K562 (cell line): ENCODE data around the gene C1orf94. TPM values are rescaled to one million over a fixed set of nuclear protein-coding genes. Genes with fewer than 3 reads are reported as not detected.

Experiments used
- ATAC-seq: fragments of 200-7000 bp; cut with Tn5 transposase; 3 replicates; pipeline ENCODE4 v1.9.1; 2020; ENCODE audit warnings: moderate library complexity
- BruUV-seq: library from RNA; stranded (reverse); fragments of 400-500 nt; replicated peaks from 2 replicates; lab custom pipeline; 2021; lab: Mats Ljungman, UMichigan
- CTCF ChIA-PET: fragments of 300-600 bp; formaldehyde crosslinking; extraction: SDS; loops from one replicate; lab custom pipeline; 2021; ENCODE audit warnings: low intra/inter-chr PET ratio; lab: Yijun Ruan, JAX
- POLR2A ChIA-PET: fragments of 300-600, 350-650 bp; sonication (Branson Sonifier 250); formaldehyde crosslinking; extraction: SDS; loops from one replicate; lab custom pipeline; 2021; ENCODE audit warnings: antibody characterized with exemption, inconsistent platforms; lab: Yijun Ruan, JAX
- DNase-seq, 4 experiments: peaks; one replicate each; pipeline versions ENCODE4 v3.0.0 to v3.0.0-alpha.2; 2011 to 2018; ENCODE audit warnings: low spot score in 3 of 4, mixed read lengths in 3 of 4; ENCODE audit errors: extremely low read depth in 1 of 4
- FAIRE-seq: peaks from 2 replicates; lab custom pipeline; 2011; peaks lifted over from hg19 to GRCh38; lab: Jason Lieb, UNC
- H2AFZ ChIP-seq: 2 replicates; pipeline ENCODE4 v1.6.0; 2011; ENCODE audit warnings: low read depth, low read length, control low read depth, inconsistent platforms
- H3K27ac ChIP-seq: fragments of 200-600 bp; 3 replicates; pipeline ENCODE4 v1.8.0; 2011; ENCODE audit warnings: low read depth, mild to moderate bottlenecking, control low read depth, inconsistent platforms, low read length, moderate library complexity, mixed read lengths; ENCODE audit errors: extremely low read depth
- H3K27me3 ChIP-seq, 2 experiments: fragments of 300-600 bp in 1 of 2; 2 replicates in 1 of 2; 3 replicates in 1 of 2; pipeline versions ENCODE4 v1.6.0 to v1.8.0; 2011; ENCODE audit warnings: inconsistent platforms in 2 of 2, low read length in 2 of 2, mild to moderate bottlenecking in 1 of 2, mixed read lengths in 1 of 2, moderate library complexity in 1 of 2; ENCODE audit not compliant: control insufficient read depth in 2 of 2, insufficient read depth in 2 of 2
- H3K36me3 ChIP-seq: fragments of 300-600 bp; 3 replicates; pipeline ENCODE4 v1.8.0; 2011; ENCODE audit warnings: mild to moderate bottlenecking, low read length, inconsistent platforms; ENCODE audit not compliant: control insufficient read depth, insufficient read depth
- H3K4me1 ChIP-seq, 2 experiments: fragments of 200-600 bp in 1 of 2; replicated peaks in 1 of 2; 2 replicates in 1 of 2; 3 replicates in 1 of 2; pipeline versions ENCODE4 v1.5.1 to v1.8.0; 2011; ENCODE audit warnings: inconsistent platforms in 2 of 2, low read length in 2 of 2, mild to moderate bottlenecking in 1 of 2, mixed read lengths in 1 of 2, moderate library complexity in 1 of 2; ENCODE audit not compliant: control insufficient read depth in 2 of 2, insufficient read depth in 2 of 2
- H3K4me2 ChIP-seq: 2 replicates; pipeline ENCODE4 v1.6.1; 2011; ENCODE audit warnings: low read length, control low read depth, inconsistent platforms, mixed read lengths; ENCODE audit not compliant: insufficient read depth
- H3K4me3 ChIP-seq: fragments of 200-600 bp; sonication (generic), shearing (Covaris generic); 2 replicates; pipeline ENCODE4 v1.5.1; 2016; ENCODE audit warnings: control low read depth, inconsistent platforms
- H3K79me2 ChIP-seq: fragments of 200-600 bp; 3 replicates; pipeline ENCODE4 v1.8.0; 2011; ENCODE audit warnings: low read length, inconsistent platforms; ENCODE audit not compliant: control insufficient read depth, insufficient read depth
- H3K9ac ChIP-seq, 2 experiments: 2 replicates each; pipeline versions ENCODE4 v1.6.0 to v1.6.1; 2011; ENCODE audit warnings: low read depth in 2 of 2, low read length in 2 of 2, control low read depth in 1 of 2, inconsistent platforms in 1 of 2, mild to moderate bottlenecking in 1 of 2, mixed read lengths in 1 of 2; ENCODE audit not compliant: insufficient read depth in 1 of 2
- H3K9me1 ChIP-seq: one replicate; pipeline ENCODE4 v1.6.0; 2011; ENCODE audit warnings: inconsistent platforms, mild to moderate bottlenecking, low read length, moderate library complexity; ENCODE audit not compliant: control insufficient read depth, insufficient read depth
- H3K9me3 ChIP-seq: replicated peaks from 2 replicates; pipeline ENCODE4 v1.5.1; 2011; ENCODE audit warnings: low read depth, low read length, inconsistent platforms; ENCODE audit not compliant: control insufficient read depth, insufficient read depth
- H4K20me1 ChIP-seq: replicated peaks from 2 replicates; pipeline ENCODE4 v1.6.1; 2011; ENCODE audit warnings: low read length, inconsistent platforms, mixed read lengths; ENCODE audit not compliant: control insufficient read depth, insufficient read depth
- C11orf30 ChIP-seq: fragments of 450-650 bp; IDR thresholded peaks from 2 replicates; pipeline ENCODE4 v1.6.1; 2016; ENCODE audit warnings: low read depth, mild to moderate bottlenecking
- CBFA2T3 ChIP-seq: fragments of 450-650 bp; IDR thresholded peaks from 2 replicates; pipeline ENCODE4 v1.6.1; 2017
- E2F1 ChIP-seq: sonication (generic); formaldehyde crosslinking; IDR thresholded peaks from 2 replicates; pipeline ENCODE4 v1.8.1; 2023; ENCODE audit warnings: mild to moderate bottlenecking, missing genetic modification reagents, moderate library complexity
- HDAC1 ChIP-seq, 2 experiments: fragments of 450-650 bp; IDR thresholded peaks; 2 replicates each; pipeline ENCODE4 v1.6.1; 2016 to 2017; ENCODE audit warnings: inconsistent platforms in 1 of 2, mild to moderate bottlenecking in 1 of 2, moderate library complexity in 1 of 2
- KLF6 ChIP-seq: fragments of 250-450 bp; sonication (Bioruptor Pico); IDR thresholded peaks from 2 replicates; pipeline ENCODE4 v1.4.0; 2020; ENCODE audit warnings: mild to moderate bottlenecking, moderate library complexity, borderline replicate concordance
- MXI1 ChIP-seq: IDR thresholded peaks from 2 replicates; pipeline ENCODE4 v1.6.1; 2011; ENCODE audit warnings: low read depth, mild to moderate bottlenecking, improper control_type of control experiment, low read length
- NCOA6 ChIP-seq: fragments of 450-650 bp; IDR thresholded peaks from 2 replicates; pipeline ENCODE4 v1.6.1; 2017; ENCODE audit warnings: mild to moderate bottlenecking
- NELFE ChIP-seq: IDR thresholded peaks from 2 replicates; pipeline ENCODE4 v1.6.1; 2011; ENCODE audit warnings: mild to moderate bottlenecking; ENCODE audit not compliant: insufficient read depth, insufficient read length
- NKRF ChIP-seq: fragments of 450-650 bp; IDR thresholded peaks from 2 replicates; pipeline ENCODE4 v1.6.1; 2016; ENCODE audit warnings: borderline replicate concordance
- PHB ChIP-seq: fragments of 250-450 bp; sonication (Bioruptor Pico); IDR thresholded peaks from 2 replicates; pipeline ENCODE4 v1.5.0; 2021
- RNF219 ChIP-seq: fragments of 250-450 bp; sonication (Bioruptor Pico); IDR thresholded peaks from 2 replicates; pipeline ENCODE4 v1.5.0; 2022; ENCODE audit warnings: mild to moderate bottlenecking
- SRSF7 ChIP-seq: fragments of 200-400 bp; formaldehyde crosslinking; optimal IDR thresholded peaks from 2 replicates; pipeline ENCODE3; 2017; ENCODE audit warnings: mild to moderate bottlenecking, low read depth, low read length
- TCF3 ChIP-seq: sonication (generic); formaldehyde crosslinking; IDR thresholded peaks from 2 replicates; pipeline ENCODE4 v1.4.0; 2020; ENCODE audit warnings: mild to moderate bottlenecking, missing genetic modification reagents
- TSC22D4 ChIP-seq: fragments of 450-650 bp; IDR thresholded peaks from 2 replicates; pipeline ENCODE4 v1.6.1; 2016; ENCODE audit warnings: missing genetic modification characterization, missing biosample characterization, control low read depth
- WHSC1 ChIP-seq: IDR thresholded peaks from one replicate; pipeline ENCODE4 v1.6.1; 2012; ENCODE audit warnings: low read length, control low read depth, inconsistent platforms
- ZBTB43 ChIP-seq: sonication (generic); formaldehyde crosslinking; IDR thresholded peaks from 2 replicates; pipeline ENCODE4 v1.8.0; 2023; ENCODE audit warnings: mild to moderate bottlenecking, missing genetic modification reagents
- ZNF224 ChIP-seq: sonication (generic); formaldehyde crosslinking; IDR thresholded peaks from 2 replicates; pipeline ENCODE4 v1.8.0; 2022; ENCODE audit warnings: mild to moderate bottlenecking, missing genetic modification reagents
- WGBS: fragments of 100-300 bp; shearing (Covaris generic); methylation state at CpG from one replicate; pipeline ENCODE4 v1.1.6; 2016; ENCODE audit warnings: low coverage, mixed read lengths; ENCODE audit not compliant: insufficient coverage; ENCODE audit errors: missing lambda C conversion rate; 5-methylcytosine and 5-hydroxymethylcytosine counted together
- in situ Hi-C: fragments of 300-500 bp; cut with MboI; formaldehyde crosslinking; loops from 4 replicates; pipeline ENCODE4 v1.15.0; 2018; ENCODE audit warnings: inconsistent platforms, mixed read lengths
- intact Hi-C: fragments of 100-400 bp; cut with micrococcal nuclease; formaldehyde crosslinking; loops from 2 replicates; pipeline ENCODE4 v1.14.2; 2022
- polyA plus RNA-seq, 8 experiments: library from polyadenylated mRNA; depleted of rRNA in 4 of 8; stranded (reverse) in 5 of 8; unstranded in 3 of 8; fragments of >200 nt; fragmentation: Nextera tagmentation in 2 of 8; fragmentation: Illumina TruSeq in 1 of 8; extraction: Ambion mirVana in 2 of 8; extraction: Trizol in 1 of 8; gene quantifications; 2 replicates each; pipeline versions ENCODE4 v1.2.1 to v1.2.3, GENCODE V29; 2011 to 2014; ENCODE audit warnings: inconsistent platforms in 1 of 8, missing spikeins in 1 of 8
- total RNA-seq, 7 experiments: library from RNA; depleted of rRNA in 6 of 7; stranded (reverse); fragments of >200 nt in 6 of 7; fragmentation: Illumina TruSeq in 2 of 7; extraction: Trizol in 2 of 7; gene quantifications; 2 replicates each; pipeline versions ENCODE4 v1.2.1 to v1.2.3, GENCODE V29; 2011 to 2021; ENCODE audit warnings: low replicate concordance in 1 of 7

C1orf94 gene
- total and polyA plus RNA-seq, 9 of the 15 experiments (the other 6 are each of a cell fraction or from before 2014, with no cell fraction given), result not detected

- H3K9me1 ChIP-seq, result no peaks in the 10 kb centered on the region
- in situ Hi-C loops, result no loop called here
- no peaks in the 10 kb centered on the region for H3K9me3 ChIP-seq
- BruUV-seq, result no TSS peak
- H3K27me3 ChIP-seq, result no peaks in the 10 kb centered on the region; a peak in 1 of 5 replicates
- DNase-seq (no peak), ATAC-seq (no peak), FAIRE-seq (no peak)
- TF ChIP-seq ZNF224 (CRISPR knock-in tag) (no peak), RNF219 (no peak), TSC22D4 (tag) (no peak), HDAC1 (IDR thresholded peaks at IDR 0.05) (no peak), MXI1 (no peak), CBFA2T3 (no peak), ZBTB43 (CRISPR knock-in tag) (no peak), PHB (CRISPR knock-in tag) (no peak), C11orf30 (no peak), E2F1 (CRISPR knock-in tag) (no peak), NCOA6 (no peak), KLF6 (no peak), NELFE (no peak), TCF3 (CRISPR knock-in tag) (no peak), SRSF7 (no peak), WHSC1 (no peak), NKRF (no peak)
- no peaks in the 10 kb centered on the region for H4K20me1 ChIP-seq
- no peak overlapping the region for H2AFZ ChIP-seq
- no peaks in the 10 kb centered on the region for H3K79me2 ChIP-seq
- H3K4me3 ChIP-seq, result no peak overlapping the region
- no peak overlapping the region for H3K27ac ChIP-seq
- CTCF ChIA-PET, result no interaction called here
- WGBS, result 0% methylated on average over 2 of the region's 2 CpGs
- POLR2A ChIA-PET, result no interaction called here
- H3K4me1 ChIP-seq, result no peaks in the 10 kb centered on the region
- intact Hi-C loops, result no loop called here
- no peak overlapping the region for H3K9ac ChIP-seq
- H3K36me3 ChIP-seq, result no peaks in the 10 kb centered on the region
- no peak overlapping the region for H3K4me2 ChIP-seq
Observed at GRCh38 chr1:34155860-34156259, 20.8 kb upstream of the C1orf94 start.
